ENCODE measurements around the gene SPRED1.

SPRED1 gene

DNA sequence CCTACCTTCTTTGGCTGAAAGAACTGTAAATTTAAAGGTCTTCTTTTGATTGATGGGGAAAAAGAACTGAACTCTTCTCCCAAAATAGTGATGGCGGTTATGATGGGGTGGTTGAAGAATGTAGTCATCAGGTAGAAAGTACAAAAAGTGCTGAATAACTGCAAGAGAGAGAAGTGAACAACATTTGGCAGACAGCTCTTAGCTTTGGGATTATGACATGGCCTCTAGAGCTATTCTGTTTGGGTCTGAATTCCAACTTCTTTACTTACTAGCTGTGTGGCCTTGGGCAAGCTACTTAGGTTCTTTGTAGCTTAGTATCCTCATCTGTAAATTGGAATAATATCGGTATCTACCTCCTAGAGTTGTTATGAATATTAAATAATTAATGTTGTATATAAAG is 91.7 kb downstream of the SPRED1 start:
- no peak overlapping the region for H3K9ac ChIP-seq (ENCODE audit: low read length)
- H3K27me3 ChIP-seq (ENCODE audit: control insufficient read depth, insufficient read depth, low read length): no peaks in the 10 kb centered on the region
- H3K4me1 ChIP-seq (ENCODE audit: control insufficient read depth, insufficient read depth, low read length): no peaks in the 10 kb centered on the region
- no peak overlapping the region for H3K4me3 ChIP-seq (ENCODE audit: low read length)
- H3K27ac ChIP-seq (ENCODE audit: low read depth, low read length): no peak overlapping the region
- H3K36me3 ChIP-seq (ENCODE audit: control insufficient read depth, insufficient read depth, low read length): no peaks in the 10 kb centered on the region

GRCh38 chr15:38349251-38349650 is 96.6 kb downstream of the SPRED1 start:
- H3K36me3 ChIP-seq (ENCODE audit: control insufficient read depth, insufficient read depth, low read length): no peaks in the 10 kb centered on the region
- H3K4me3 ChIP-seq (ENCODE audit: low read length): no peak overlapping the region
- no peaks in the 10 kb centered on the region for H3K4me1 ChIP-seq (ENCODE audit: control insufficient read depth, insufficient read depth, low read length)
- no peaks in the 10 kb centered on the region for H3K27me3 ChIP-seq (ENCODE audit: control insufficient read depth, insufficient read depth, low read length)
- no peak overlapping the region for H3K27ac ChIP-seq (ENCODE audit: low read depth, low read length)
- no peak overlapping the region for H3K9ac ChIP-seq (ENCODE audit: low read length)

GRCh38 chr15:38351466-38351865 is 98.8 kb downstream of the SPRED1 start:
- H3K4me3 ChIP-seq (ENCODE audit: low read length): no peak overlapping the region
- no peak overlapping the region for H3K9ac ChIP-seq (ENCODE audit: low read length)
- H3K36me3 ChIP-seq (ENCODE audit: control insufficient read depth, insufficient read depth, low read length): no peaks in the 10 kb centered on the region
- no peak overlapping the region for H3K27ac ChIP-seq (ENCODE audit: low read depth, low read length)
- no peaks in the 10 kb centered on the region for H3K4me1 ChIP-seq (ENCODE audit: control insufficient read depth, insufficient read depth, low read length)
- no peaks in the 10 kb centered on the region for H3K27me3 ChIP-seq (ENCODE audit: control insufficient read depth, insufficient read depth, low read length)

- no peak overlapping the region for H3K9ac ChIP-seq (ENCODE audit: low read length)
- H3K27me3 ChIP-seq (ENCODE audit: control insufficient read depth, insufficient read depth, low read length): no peaks in the 10 kb centered on the region
- no peaks in the 10 kb centered on the region for H3K36me3 ChIP-seq (ENCODE audit: control insufficient read depth, insufficient read depth, low read length)
- no peaks in the 10 kb centered on the region for H3K4me1 ChIP-seq (ENCODE audit: control insufficient read depth, insufficient read depth, low read length)
- H3K4me3 ChIP-seq (ENCODE audit: low read length): no peak overlapping the region
- no peak overlapping the region for H3K27ac ChIP-seq (ENCODE audit: low read depth, low read length)
Measured at GRCh38 chr15:38354315-38354929, 101.8 kb downstream of the SPRED1 start.

GRCh38 chr15:38362355-38362754 is 109.7 kb downstream of the SPRED1 start:
- Histone ChIP-seq H3K4me1 (ENCODE audit: control insufficient read depth, insufficient read depth, low read length) (no peaks in the 10 kb centered on the region), H3K36me3 (ENCODE audit: control insufficient read depth, insufficient read depth, low read length) (no peaks in the 10 kb centered on the region), H3K27me3 (ENCODE audit: control insufficient read depth, insufficient read depth, low read length) (no peaks in the 10 kb centered on the region), H3K27ac (ENCODE audit: low read depth, low read length) (no peak overlapping the region), H3K9ac (ENCODE audit: low read length) (no peak overlapping the region), H3K4me3 (ENCODE audit: low read length) (no peak overlapping the region)

GRCh38 chr15:38367476-38367875 is 114.8 kb downstream of the SPRED1 start:
- Histone ChIP-seq H3K27me3 (ENCODE audit: control insufficient read depth, insufficient read depth, low read length) (no peaks in the 10 kb centered on the region), H3K36me3 (ENCODE audit: control insufficient read depth, insufficient read depth, low read length) (no peaks in the 10 kb centered on the region), H3K27ac (ENCODE audit: low read depth, low read length) (no peak overlapping the region), H3K4me1 (ENCODE audit: control insufficient read depth, insufficient read depth, low read length) (no peaks in the 10 kb centered on the region), H3K9ac (ENCODE audit: low read length) (no peak overlapping the region), H3K4me3 (ENCODE audit: low read length) (no peak overlapping the region)

DNA sequence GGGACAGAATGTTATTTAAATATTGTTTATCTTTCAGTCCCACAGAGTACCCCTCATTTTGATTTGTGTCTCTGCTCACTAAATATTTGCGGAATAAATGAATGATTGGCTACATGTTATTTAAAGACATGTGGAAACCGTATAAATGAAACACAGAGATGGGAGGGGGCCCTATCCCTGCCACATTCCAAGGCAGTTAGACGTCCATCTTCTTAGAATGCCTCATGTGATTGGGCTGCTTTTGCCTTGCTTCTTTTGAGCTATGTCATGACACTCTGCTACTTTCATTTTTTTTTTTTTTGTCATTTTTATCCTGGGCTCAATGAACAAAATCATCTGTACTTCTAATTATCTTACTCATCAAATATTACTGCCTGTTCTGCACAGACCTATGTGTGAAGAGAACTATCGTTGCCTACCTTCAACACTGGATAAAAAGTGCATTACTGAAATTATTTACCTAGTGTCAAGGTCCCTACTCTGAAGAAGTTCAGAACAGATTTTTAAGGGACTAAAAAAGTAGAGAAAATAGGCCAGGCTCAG is 117.4 kb downstream of the SPRED1 start:
- H3K4me1 ChIP-seq (ENCODE audit: control insufficient read depth, insufficient read depth, low read length): no peaks in the 10 kb centered on the region
- H3K27ac ChIP-seq (ENCODE audit: low read depth, low read length): no peak overlapping the region
- no peaks in the 10 kb centered on the region for H3K36me3 ChIP-seq (ENCODE audit: control insufficient read depth, insufficient read depth, low read length)
- H3K9ac ChIP-seq (ENCODE audit: low read length): no peak overlapping the region
- no peak overlapping the region for H3K4me3 ChIP-seq (ENCODE audit: low read length)
- H3K27me3 ChIP-seq (ENCODE audit: control insufficient read depth, insufficient read depth, low read length): no peaks in the 10 kb centered on the region

- Histone ChIP-seq H3K27ac (ENCODE audit: low read depth, low read length) (no peak overlapping the region), H3K9ac (ENCODE audit: low read length) (no peak overlapping the region), H3K4me3 (ENCODE audit: low read length) (no peak overlapping the region), H3K4me1 (ENCODE audit: control insufficient read depth, insufficient read depth, low read length) (no peaks in the 10 kb centered on the region), H3K27me3 (ENCODE audit: control insufficient read depth, insufficient read depth, low read length) (no peaks in the 10 kb centered on the region), H3K36me3 (ENCODE audit: control insufficient read depth, insufficient read depth, low read length) (no peaks in the 10 kb centered on the region)
Measured at GRCh38 chr15:38373016-38373415, 120.4 kb downstream of the SPRED1 start.

- H3K9ac ChIP-seq (ENCODE audit: low read length): no peak overlapping the region
- H3K4me1 ChIP-seq (ENCODE audit: control insufficient read depth, insufficient read depth, low read length): no peaks in the 10 kb centered on the region
- H3K27ac ChIP-seq (ENCODE audit: low read depth, low read length): no peak overlapping the region
- no peak overlapping the region for H3K4me3 ChIP-seq (ENCODE audit: low read length)
- H3K27me3 ChIP-seq (ENCODE audit: control insufficient read depth, insufficient read depth, low read length): no peaks in the 10 kb centered on the region
- no peaks in the 10 kb centered on the region for H3K36me3 ChIP-seq (ENCODE audit: control insufficient read depth, insufficient read depth, low read length)
Measured at GRCh38 chr15:38374029-38374428, 121.4 kb downstream of the SPRED1 start.

DNA sequence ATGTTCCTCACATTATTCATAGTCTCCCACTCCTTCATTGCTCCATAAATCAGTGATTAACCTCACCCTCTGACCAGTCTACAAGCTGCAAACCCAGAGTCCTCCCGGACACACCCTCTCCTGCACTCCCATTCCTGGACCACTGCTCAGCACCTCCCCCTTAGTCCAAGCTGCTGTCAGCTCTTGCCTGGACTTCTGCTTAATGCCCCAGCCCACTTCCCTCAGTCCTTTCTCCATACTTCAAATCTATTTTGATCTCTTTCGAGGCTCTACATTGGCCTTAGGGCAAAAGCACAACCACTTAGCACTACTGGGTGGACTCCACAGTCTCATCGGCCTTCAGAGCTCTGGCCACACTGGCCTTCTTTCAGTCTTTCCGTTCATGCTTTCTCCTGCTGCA is 121.9 kb downstream of the SPRED1 start:
- Histone ChIP-seq H3K4me3 (ENCODE audit: low read length) (no peak overlapping the region), H3K27ac (ENCODE audit: low read depth, low read length) (no peak overlapping the region), H3K36me3 (ENCODE audit: control insufficient read depth, insufficient read depth, low read length) (no peaks in the 10 kb centered on the region), H3K4me1 (ENCODE audit: control insufficient read depth, insufficient read depth, low read length) (no peaks in the 10 kb centered on the region), H3K9ac (ENCODE audit: low read length) (no peak overlapping the region), H3K27me3 (ENCODE audit: control insufficient read depth, insufficient read depth, low read length) (no peaks in the 10 kb centered on the region)

GRCh38 chr15:38376081-38376480 is 123.4 kb downstream of the SPRED1 start:
- H3K9ac ChIP-seq (ENCODE audit: low read length): no peak overlapping the region
- no peaks in the 10 kb centered on the region for H3K27me3 ChIP-seq (ENCODE audit: control insufficient read depth, insufficient read depth, low read length)
- H3K4me1 ChIP-seq (ENCODE audit: control insufficient read depth, insufficient read depth, low read length): no peaks in the 10 kb centered on the region
- H3K27ac ChIP-seq (ENCODE audit: low read depth, low read length): no peak overlapping the region
- H3K36me3 ChIP-seq (ENCODE audit: control insufficient read depth, insufficient read depth, low read length): no peaks in the 10 kb centered on the region
- no peak overlapping the region for H3K4me3 ChIP-seq (ENCODE audit: low read length)

GRCh38 chr15:38377636-38378035 is 125.0 kb downstream of the SPRED1 start:
- no peaks in the 10 kb centered on the region for H3K4me1 ChIP-seq (ENCODE audit: control insufficient read depth, insufficient read depth, low read length)
- H3K4me3 ChIP-seq (ENCODE audit: low read length): no peak overlapping the region
- no peak overlapping the region for H3K27ac ChIP-seq (ENCODE audit: low read depth, low read length)
- H3K36me3 ChIP-seq (ENCODE audit: control insufficient read depth, insufficient read depth, low read length): no peaks in the 10 kb centered on the region
- no peak overlapping the region for H3K9ac ChIP-seq (ENCODE audit: low read length)
- no peaks in the 10 kb centered on the region for H3K27me3 ChIP-seq (ENCODE audit: control insufficient read depth, insufficient read depth, low read length)

GRCh38 chr15:38378161-38378560 is 125.5 kb downstream of the SPRED1 start:
- H3K27me3 ChIP-seq (ENCODE audit: control insufficient read depth, insufficient read depth, low read length): no peaks in the 10 kb centered on the region
- no peak overlapping the region for H3K4me3 ChIP-seq (ENCODE audit: low read length)
- no peak overlapping the region for H3K27ac ChIP-seq (ENCODE audit: low read depth, low read length)
- no peaks in the 10 kb centered on the region for H3K36me3 ChIP-seq (ENCODE audit: control insufficient read depth, insufficient read depth, low read length)
- H3K9ac ChIP-seq (ENCODE audit: low read length): no peak overlapping the region
- H3K4me1 ChIP-seq (ENCODE audit: control insufficient read depth, insufficient read depth, low read length): no peaks in the 10 kb centered on the region
